ENCODE results near the gene FGFRL1. TPM values are rescaled to one million over a fixed set of nuclear protein-coding genes. Genes with fewer than 3 reads are reported as not detected.

The FGFRL1 gene
- total RNA-seq, 1 donor from 2014 or later, result 59.8 TPM

DNA sequence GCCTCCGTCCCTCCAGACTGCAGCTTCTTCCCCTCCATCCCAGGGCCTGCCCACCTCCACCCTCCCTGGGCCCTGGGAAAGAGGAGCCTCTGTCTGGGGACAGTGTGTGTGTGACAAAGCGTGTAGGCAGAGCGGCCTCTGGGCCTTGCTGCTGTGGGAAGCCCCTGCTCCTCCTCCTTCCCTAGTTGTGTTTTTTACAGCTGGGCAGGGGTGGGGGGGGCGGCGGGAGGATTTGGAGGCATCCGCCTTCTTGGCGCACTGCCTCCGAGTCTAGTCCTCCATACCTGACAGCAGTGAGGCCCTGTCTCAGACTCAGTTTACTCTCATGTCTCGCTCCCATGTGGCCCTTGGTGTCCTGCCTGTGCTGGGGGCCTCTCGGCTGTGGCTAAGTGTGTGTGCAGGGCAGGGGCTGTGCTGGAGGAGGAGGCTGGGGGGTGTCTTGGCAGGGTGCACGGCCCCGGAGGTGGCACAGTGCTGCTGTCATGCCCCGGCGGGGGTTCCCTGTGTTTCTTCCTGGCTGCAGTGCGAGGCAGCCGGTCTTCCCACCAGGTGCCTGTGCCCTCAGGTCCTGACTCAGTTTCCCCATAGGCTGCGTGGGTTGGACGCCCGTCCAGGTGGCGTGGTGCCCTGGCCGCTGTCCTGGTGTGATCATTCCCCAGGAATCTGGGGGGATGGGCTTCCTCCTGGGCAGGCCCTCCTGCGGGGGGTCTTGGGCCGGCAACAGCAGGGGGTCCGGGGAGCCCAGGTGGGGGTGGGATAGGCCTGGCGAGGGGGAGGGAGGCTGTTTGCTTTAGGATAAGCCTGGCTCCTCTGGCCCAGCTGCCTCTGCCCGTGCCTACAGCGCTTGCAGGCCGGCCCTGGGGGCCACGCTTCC, 7.0 kb downstream of the FGFRL1 start:
- no peak for DNase-seq (ENCODE audit: extremely low spot score, unreplicated experiment)
- Mint-ChIP-seq H3K27ac (ENCODE audit: unreplicated experiment) (no peak overlapping the region), H3K4me1 (ENCODE audit: unreplicated experiment) (peaks cover 23% of the 10 kb centered on the region), H3K4me3 (ENCODE audit: unreplicated experiment) (no peak overlapping the region), H3K36me3 (ENCODE audit: unreplicated experiment) (no peaks in the 10 kb centered on the region), H3K27me3 (ENCODE audit: unreplicated experiment) (no peaks in the 10 kb centered on the region), H3K9me3 (ENCODE audit: unreplicated experiment) (no peaks in the 10 kb centered on the region)
- TF ChIP-seq, protein P1, sequence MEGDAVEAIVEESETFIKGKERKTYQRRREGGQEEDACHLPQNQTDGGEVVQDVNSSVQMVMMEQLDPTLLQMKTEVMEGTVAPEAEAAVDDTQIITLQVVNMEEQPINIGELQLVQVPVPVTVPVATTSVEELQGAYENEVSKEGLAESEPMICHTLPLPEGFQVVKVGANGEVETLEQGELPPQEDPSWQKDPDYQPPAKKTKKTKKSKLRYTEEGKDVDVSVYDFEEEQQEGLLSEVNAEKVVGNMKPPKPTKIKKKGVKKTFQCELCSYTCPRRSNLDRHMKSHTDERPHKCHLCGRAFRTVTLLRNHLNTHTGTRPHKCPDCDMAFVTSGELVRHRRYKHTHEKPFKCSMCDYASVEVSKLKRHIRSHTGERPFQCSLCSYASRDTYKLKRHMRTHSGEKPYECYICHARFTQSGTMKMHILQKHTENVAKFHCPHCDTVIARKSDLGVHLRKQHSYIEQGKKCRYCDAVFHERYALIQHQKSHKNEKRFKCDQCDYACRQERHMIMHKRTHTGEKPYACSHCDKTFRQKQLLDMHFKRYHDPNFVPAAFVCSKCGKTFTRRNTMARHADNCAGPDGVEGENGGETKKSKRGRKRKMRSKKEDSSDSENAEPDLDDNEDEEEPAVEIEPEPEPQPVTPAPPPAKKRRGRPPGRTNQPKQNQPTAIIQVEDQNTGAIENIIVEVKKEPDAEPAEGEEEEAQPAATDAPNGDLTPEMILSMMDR (IDR thresholded peaks at IDR 0.05), result no peak

DNA sequence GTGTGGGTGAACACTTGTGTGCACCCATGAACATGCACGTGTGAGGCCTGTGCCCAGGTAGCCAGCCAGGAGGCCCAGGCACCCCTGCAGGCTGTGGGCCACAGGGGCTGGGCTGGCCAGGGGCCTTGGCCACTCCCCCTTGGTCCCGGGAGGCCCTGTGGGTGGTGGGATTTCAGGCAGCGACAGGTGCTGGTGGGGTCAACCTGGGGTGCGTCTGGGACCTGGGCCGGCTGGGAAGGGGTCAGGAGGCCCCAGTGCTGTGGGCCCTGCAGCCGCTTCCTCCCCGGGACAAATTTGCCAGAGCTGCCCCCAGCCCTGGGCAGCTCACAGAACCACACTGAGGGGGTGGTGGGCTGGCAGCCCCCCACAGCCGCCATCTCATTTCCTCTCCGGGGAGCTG, 7.9 kb downstream of the FGFRL1 start:
- Mint-ChIP-seq H3K27me3 (ENCODE audit: unreplicated experiment) (no peaks in the 10 kb centered on the region), H3K27ac (ENCODE audit: unreplicated experiment) (no peak overlapping the region), H3K9me3 (ENCODE audit: unreplicated experiment) (no peaks in the 10 kb centered on the region), H3K4me1 (ENCODE audit: unreplicated experiment) (peaks cover 17% of the 10 kb centered on the region), H3K36me3 (ENCODE audit: unreplicated experiment) (no peaks in the 10 kb centered on the region), H3K4me3 (ENCODE audit: unreplicated experiment) (no peak overlapping the region)
- TF ChIP-seq, protein P1 (IDR thresholded peaks at IDR 0.05), result no peak
- DNase-seq (ENCODE audit: extremely low spot score, unreplicated experiment), result no peak

DNA sequence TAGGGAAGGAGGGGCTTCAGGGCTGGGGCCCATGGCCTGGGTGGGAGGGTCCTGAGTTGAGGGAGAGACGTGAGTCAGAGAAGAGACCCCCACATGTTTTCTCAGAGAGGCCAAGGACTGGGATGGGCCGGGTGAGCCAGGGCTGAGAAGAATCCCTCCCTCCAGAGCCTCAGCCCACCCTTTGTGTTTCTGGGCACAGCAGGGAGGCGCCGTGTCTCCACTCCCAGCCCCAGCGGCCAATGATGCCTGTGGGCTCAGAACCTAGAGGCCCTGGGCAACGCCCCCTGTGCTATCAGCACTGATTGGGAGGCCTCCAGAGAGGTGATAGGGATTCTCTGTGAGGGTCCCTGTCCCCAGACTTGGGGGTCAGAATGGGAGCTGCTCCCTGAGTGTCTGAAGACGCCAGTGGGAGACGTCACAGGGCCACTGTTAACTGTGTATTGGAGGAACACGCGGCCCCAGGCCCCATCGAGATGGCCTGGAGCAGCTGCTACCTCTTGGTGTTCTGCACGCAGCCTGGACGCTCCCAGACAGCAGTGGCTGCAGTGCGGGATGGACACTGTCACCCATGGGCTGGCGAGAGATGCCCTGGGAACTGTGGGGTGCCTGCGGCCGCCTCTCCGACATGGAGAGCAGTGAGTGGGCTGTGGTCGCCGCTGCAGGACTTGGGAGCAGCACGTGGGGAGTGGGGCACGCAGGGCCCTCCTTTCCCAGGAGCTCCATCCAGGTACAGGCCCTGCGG, 8.5 kb downstream of the FGFRL1 start:
- no peak for DNase-seq (ENCODE audit: extremely low spot score, unreplicated experiment)
- peaks cover 16% of the 10 kb centered on the region for H3K4me1 Mint-ChIP-seq (ENCODE audit: unreplicated experiment)
- no peaks in the 10 kb centered on the region for H3K9me3 Mint-ChIP-seq (ENCODE audit: unreplicated experiment)
- TF ChIP-seq, protein P1 (IDR thresholded peaks at IDR 0.05), result no peak
- no peak overlapping the region for H3K4me3 Mint-ChIP-seq (ENCODE audit: unreplicated experiment)
- H3K36me3 Mint-ChIP-seq (ENCODE audit: unreplicated experiment), result no peaks in the 10 kb centered on the region
- no peak overlapping the region for H3K27ac Mint-ChIP-seq (ENCODE audit: unreplicated experiment)
- H3K27me3 Mint-ChIP-seq (ENCODE audit: unreplicated experiment), result no peaks in the 10 kb centered on the region

DNA sequence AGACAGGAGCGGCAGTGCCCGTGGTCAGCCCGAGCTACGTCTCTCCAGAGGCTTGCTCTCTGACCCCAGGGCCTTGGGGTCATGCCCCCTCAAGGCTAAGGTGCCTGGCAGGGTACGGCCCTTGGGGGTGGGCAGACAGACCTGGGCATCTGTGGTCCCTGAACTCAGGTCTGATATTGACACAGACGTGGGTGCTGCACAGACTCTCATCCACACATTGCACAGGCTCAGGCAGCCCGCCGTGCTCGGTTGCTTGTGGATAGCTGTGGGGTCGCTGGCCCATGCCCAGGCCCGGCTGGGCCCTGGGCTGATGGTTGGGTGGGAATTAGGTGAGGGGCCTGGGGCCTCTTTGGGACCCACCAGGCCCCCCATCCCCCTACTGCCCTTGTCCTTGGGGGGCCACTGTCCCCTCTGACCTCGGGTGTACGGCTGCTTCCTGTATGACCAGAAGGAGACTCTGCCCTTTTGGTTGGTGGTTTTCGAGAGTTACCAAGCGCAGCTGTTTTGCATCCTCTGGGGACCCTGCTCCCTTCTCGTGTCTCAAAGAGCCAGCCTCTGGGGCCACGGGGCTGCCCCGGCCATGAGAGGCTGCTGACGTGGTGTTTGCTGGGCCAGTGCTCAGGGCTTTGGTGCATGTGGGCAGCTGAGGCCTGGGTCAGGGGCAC, 10.1 kb downstream of the FGFRL1 start:
- H3K4me3 Mint-ChIP-seq (ENCODE audit: unreplicated experiment), result no peak overlapping the region
- TF ChIP-seq, protein P1 (IDR thresholded peaks at IDR 0.05), result no peak
- no peaks in the 10 kb centered on the region for H3K27me3 Mint-ChIP-seq (ENCODE audit: unreplicated experiment)
- no peak for DNase-seq (ENCODE audit: extremely low spot score, unreplicated experiment)
- peaks cover 4% of the 10 kb centered on the region for H3K36me3 Mint-ChIP-seq (ENCODE audit: unreplicated experiment)
- no peaks in the 10 kb centered on the region for H3K9me3 Mint-ChIP-seq (ENCODE audit: unreplicated experiment)
- H3K4me1 Mint-ChIP-seq (ENCODE audit: unreplicated experiment), result peaks cover 14% of the 10 kb centered on the region
- no peak overlapping the region for H3K27ac Mint-ChIP-seq (ENCODE audit: unreplicated experiment)
